Fibroblast of upper back skin (primary cell): Measurements from ENCODE around the gene DHX15.

Experiments
- DNase-seq: peaks from one replicate; pipeline ENCODE4 v3.0.0-alpha.2; 2013

Gene DHX15

GRCh38 chr4:24582235-24582832 is 2.0 kb downstream of the DHX15 start:
- DNase-seq = no peak

GRCh38 chr4:24578364-24578763 is 6.0 kb downstream of the DHX15 start:
- no peak for DNase-seq

DNA sequence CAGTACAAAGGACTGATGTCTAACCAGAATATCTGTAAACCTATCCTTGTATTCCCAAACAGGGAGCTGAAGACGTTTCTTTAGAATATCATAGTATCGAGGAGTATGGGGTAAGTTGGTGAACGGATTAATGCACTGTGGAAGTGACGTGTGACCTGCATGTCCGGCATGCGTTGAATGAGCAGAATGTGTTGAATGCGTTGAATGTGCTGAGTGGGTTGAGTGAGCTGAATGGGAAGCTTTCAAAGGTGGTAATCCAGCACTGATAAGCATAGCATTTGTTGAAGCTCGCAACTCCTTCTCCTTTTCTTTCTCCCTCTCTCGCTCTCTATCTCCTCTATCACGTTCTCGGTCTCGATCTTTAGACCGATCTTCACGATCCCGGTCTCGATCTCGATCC is 8.1 kb downstream of the DHX15 start:
- no peak for DNase-seq

GRCh38 chr4:24574236-24574635 is 10.1 kb downstream of the DHX15 start:
- no peak for DNase-seq

GRCh38 chr4:24573582-24573981 is 10.8 kb downstream of the DHX15 start:
- DNase-seq = no peak

GRCh38 chr4:24570574-24571236 is 13.6 kb downstream of the DHX15 start:
- DNase-seq = no peak

GRCh38 chr4:24570172-24570571 is 14.2 kb downstream of the DHX15 start:
- no peak for DNase-seq

GRCh38 chr4:24569662-24570061 is 14.7 kb downstream of the DHX15 start:
- no peak for DNase-seq

DNA sequence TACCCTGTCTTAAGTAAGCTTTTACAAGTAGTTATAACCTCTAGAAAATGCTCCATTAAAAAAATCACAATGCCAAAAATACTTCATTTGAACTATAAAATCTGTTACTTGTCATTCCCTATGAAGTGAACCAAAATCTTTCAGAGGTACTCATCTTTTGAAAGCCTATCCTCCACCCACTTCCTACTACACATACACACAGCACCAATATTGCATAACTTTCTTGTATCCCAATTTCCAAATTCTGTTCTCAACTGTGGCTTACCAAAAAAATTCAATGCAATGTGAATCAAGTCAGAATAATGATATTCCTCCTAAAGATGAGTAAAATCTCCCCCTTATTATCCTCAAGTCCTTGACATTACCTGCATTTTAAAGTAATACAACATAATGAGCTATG is 15.9 kb downstream of the DHX15 start:
- DNase-seq = peak; percentile 32

DNA sequence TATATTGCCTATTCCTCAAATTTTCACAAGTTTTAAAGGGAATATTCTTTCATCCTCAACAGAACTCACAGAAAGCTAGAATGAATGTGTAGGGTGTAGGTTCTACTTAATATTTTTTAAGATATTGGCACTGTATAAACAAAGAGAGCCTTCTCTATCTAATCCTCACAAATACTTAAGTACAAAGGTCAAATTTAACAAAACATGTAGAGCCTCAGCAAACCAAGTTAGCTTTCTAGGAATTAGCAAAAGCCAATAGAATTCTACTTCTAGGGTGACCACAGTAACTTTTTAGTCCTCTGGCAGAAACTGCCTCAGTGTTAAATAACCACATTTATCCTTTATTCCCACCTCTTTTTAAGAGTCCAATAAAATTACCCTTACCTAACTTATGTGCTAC is 19.3 kb downstream of the DHX15 start:
- DNase-seq = no peak

GRCh38 chr4:24564488-24564887 is 19.9 kb downstream of the DHX15 start:
- DNase-seq = no peak

DNA sequence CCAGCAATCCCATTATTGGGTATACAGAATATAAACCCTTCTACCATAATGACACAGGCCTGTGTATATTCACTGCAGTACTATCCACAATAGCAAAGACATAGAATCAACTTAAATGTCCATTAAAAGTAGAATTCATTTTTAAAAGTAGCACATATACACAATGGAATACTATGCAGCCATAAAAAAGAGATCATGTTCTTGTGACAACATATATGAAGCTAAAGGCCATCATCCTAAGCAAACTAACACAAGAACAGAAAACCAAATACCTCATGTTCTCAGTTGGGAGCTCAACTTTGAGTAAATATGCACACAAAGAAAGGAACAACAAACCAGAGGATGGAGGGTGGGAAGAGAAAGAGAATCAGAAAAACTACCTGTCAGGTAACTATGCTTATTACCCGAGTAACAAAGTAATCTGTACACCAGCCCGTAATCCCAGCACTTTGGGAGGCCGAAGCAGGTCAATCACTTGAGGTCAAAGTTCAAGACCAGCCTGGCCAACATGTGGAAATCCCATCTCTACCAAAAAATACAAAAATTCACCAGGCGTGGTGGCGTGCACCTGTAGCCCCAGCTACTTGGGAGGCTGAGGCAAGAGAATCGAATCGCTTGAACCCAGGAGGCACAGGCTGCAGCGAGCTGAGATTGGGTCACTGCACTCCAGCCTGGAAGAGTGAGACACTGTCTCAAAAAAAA is 22.8 kb downstream of the DHX15 start:
- DNase-seq = no peak

GRCh38 chr4:24560868-24561368 is 23.4 kb downstream of the DHX15 start:
- DNase-seq = peak; percentile 78

DNA sequence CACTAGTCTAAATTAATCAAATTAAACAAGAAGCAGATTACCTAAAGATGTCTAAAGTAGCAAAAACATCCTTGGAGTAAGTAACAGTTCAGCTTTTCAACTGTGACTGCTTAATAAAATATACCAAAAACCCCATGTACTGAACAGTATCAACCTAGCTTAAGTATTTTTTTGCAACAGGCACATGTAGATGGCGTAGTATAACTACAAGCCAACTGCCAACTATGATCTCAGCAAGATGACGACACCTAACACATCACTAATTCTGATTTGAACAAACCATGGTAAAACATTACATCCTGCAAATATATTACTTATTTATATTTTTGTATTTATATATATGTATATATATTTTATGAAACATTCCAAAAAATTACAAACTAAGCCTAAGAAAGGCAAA is 24.5 kb downstream of the DHX15 start:
- DNase-seq = peak; percentile 32

GRCh38 chr4:24559032-24559821 is 25.1 kb downstream of the DHX15 start:
- DNase-seq = peak; percentile 33

DNA sequence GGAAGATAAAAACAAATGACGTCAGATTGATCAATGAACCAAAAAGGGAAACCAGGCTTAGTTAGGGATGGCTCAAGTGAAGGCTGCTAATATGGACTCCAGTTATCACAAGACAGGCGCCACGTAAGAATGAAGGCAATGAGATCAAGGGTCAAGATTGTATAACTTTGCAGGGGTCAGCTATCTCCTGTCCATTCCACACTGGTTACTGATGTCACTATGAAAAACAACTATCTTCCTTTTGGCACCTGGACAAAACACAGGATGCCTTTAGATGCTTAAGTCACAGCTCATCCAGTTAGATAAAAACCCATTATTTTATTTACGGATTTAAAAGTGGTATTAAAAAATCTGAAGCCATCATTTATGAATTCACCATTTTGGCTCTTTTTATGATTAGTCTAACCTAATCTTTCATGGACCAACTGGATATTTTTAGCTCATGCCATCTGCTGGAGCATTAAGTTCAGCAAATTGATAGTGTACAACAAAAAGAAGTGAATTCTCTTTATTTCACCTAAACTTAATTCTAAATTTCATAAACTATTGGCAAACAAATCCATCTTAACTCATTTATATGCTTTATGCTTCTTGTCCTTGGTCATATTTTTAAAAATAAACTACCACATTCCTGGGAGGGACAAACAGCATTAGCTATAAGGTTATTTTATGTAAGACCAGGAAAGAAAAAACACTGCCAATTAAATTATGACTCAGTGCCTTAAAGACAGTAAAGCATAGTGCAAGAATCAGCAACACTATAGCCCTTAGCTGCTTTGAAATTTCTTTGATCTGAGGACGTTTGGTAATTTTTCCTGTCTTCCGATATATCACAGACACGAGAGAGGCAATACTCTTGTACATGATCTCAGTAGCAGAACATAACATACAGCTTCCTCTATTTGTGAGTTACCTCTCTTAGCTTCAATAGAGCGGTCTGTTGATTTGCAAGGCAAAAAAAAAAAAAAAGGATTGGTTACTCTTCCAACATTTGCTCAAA is 27.0 kb downstream of the DHX15 start:
- DNase-seq = peak; percentile 60

- peak; percentile 15 for DNase-seq
Measured at GRCh38 chr4:24551492-24552289, 32.7 kb downstream of the DHX15 start.

DNA sequence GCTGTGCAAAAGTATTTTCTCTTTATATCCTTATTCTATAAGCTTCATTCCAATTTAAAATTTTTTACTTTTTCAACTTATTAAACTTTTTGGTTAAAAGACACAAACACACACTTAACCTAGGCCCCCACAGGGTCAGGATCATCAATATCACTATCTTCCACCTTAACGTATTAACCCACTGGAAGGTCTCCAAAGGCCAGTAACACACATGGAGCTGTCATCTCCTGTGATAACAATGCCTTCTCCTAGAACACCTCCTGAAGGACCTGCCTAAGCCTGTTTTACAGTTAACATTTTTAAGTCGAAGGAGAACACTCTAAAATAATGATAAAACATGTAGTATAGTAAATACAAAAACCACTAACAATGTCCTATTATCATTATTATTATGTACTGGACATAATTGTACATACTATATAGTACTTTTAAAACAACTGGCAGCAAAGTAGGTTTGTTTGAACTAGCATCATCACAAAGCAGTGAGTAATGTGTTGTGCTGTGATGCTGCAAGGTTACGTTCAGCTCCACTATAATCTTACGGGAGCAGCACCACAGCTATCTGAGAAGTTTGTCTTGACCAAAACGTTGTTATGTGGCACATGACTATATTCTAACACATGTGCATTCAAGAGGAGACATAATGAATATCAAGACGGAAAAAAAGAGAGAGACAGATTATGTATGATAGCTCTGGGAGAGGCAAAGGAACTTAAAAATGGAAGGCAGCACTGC is 33.7 kb downstream of the DHX15 start:
- no peak for DNase-seq

- peak; percentile 7 for DNase-seq
Measured at GRCh38 chr4:24547979-24548378, 36.4 kb downstream of the DHX15 start.

DNA sequence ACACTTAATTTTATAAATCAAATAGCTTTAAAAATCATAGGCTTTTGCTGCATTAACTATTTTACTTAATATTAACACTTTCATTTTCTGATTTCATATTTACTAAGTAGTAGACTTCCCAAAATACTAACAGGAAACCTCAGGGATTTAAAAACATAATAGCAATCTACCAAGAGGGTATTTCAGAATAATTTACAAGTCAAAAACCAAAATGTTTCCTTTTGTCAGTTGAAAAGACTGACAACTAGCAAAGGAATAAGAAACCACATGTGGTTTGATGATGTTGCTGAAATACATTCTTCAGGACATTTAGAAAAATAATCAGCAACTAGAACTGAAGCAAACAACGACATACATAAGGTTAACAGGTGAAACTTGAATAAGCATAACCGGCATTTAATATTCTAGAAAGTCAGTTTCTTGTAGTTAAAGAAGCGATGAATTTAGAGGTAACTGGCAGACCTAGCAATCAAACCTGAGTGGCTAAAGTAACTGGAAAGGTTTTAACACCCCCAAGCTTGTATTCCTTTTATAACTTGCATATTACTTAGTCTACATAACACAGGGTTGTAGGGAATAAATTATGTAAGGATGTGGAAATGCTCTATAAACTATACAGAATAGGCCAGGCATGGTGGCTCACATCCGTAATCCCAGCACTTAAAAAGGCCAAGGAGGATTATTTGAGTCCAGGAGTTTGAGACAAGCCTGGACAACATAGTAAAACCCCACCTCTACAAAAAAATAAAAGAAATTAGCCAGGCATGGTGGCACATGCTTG is 40.0 kb downstream of the DHX15 start:
- no peak for DNase-seq
